Measurements from ENCODE around the gene CDIP1.

CDIP1 gene

GRCh38 chr16:4538350-4539235 is at the start of gene CDIP1:
Gene CDIP1 (minus strand): TSS chr16:4538773. CDS start chr16:4514130, 24,643 bp downstream.
- peak; percentile 82 for DNase-seq (ENCODE audit: extremely low read depth, low read depth)

GRCh38 chr16:4586291-4586690 is 47.7 kb upstream of the CDIP1 start:
- H3K4me3 ChIP-seq (replicated peaks; ENCODE audit: low read depth, low read length): no peak overlapping the region
- DNase-seq (ENCODE audit: extremely low read depth, low read depth): no peak
- TF ChIP-seq, protein P1, sequence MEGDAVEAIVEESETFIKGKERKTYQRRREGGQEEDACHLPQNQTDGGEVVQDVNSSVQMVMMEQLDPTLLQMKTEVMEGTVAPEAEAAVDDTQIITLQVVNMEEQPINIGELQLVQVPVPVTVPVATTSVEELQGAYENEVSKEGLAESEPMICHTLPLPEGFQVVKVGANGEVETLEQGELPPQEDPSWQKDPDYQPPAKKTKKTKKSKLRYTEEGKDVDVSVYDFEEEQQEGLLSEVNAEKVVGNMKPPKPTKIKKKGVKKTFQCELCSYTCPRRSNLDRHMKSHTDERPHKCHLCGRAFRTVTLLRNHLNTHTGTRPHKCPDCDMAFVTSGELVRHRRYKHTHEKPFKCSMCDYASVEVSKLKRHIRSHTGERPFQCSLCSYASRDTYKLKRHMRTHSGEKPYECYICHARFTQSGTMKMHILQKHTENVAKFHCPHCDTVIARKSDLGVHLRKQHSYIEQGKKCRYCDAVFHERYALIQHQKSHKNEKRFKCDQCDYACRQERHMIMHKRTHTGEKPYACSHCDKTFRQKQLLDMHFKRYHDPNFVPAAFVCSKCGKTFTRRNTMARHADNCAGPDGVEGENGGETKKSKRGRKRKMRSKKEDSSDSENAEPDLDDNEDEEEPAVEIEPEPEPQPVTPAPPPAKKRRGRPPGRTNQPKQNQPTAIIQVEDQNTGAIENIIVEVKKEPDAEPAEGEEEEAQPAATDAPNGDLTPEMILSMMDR (IDR thresholded peaks at IDR 0.05; ENCODE audit: low read depth, low read length, missing control alignments): no peak

More at GRCh38 chr16:4538350-4539235, at the start of gene CDIP1:
- TF ChIP-seq, protein P1 (IDR thresholded peaks at IDR 0.05; ENCODE audit: low read depth, low read length, missing control alignments): no peak
- H3K4me3 ChIP-seq (replicated peaks; ENCODE audit: low read depth, low read length): peak within 1 kb of the TSS; percentile 50

DNA sequence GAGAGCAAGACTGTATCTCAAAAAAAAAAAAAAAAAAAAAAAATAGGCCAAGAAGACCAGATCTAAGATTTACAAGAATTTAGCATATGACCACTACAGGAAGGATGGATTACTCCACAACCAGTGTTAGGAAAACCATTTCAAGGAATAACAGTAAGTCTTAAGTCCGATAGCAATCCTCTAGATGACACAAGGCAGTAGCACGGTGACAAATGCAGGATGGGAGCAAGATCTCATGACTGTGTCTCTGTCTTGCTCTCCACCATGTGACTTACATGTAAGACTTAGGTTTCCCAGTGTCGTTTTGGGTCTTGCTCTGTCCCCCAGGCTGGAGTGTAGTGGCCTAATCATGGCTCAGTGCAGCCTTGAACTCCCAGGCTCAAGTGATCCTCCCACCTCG is 45.3 kb upstream of the CDIP1 start:
- DNase-seq (ENCODE audit: extremely low read depth, low read depth): no peak
- TF ChIP-seq, protein P1 (IDR thresholded peaks at IDR 0.05; ENCODE audit: low read depth, low read length, missing control alignments): no peak
- H3K4me3 ChIP-seq (replicated peaks; ENCODE audit: low read depth, low read length): no peak overlapping the region

DNA sequence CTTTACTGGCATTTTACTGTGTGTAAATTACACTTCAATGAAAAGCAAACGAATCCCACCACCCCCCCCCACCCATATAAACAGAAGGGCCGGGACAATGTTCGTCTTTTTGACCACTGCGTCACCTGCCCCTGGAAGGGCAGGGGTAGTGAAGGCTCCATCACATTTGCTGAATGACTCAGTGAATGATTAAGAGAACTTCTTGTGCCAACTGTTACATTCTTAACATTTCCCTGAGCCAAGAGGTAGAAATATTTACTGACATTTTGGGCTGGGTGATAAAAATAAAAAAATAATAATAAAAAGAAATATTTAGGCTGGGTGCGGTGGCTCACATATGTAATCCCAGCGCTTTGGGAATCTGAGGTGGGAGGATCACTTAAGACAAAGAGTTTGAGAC is 41.7 kb upstream of the CDIP1 start:
- DNase-seq (ENCODE audit: extremely low read depth, low read depth): no peak
- TF ChIP-seq, protein P1 (IDR thresholded peaks at IDR 0.05; ENCODE audit: low read depth, low read length, missing control alignments): no peak

GRCh38 chr16:4578961-4579530 is 40.5 kb upstream of the CDIP1 start:
- no peak for DNase-seq (ENCODE audit: extremely low read depth, low read depth)

More for the DNA sequence above, 41.7 kb upstream of the CDIP1 start:
- no peak overlapping the region for H3K4me3 ChIP-seq (replicated peaks; ENCODE audit: low read depth, low read length)

GRCh38 chr16:4576008-4576407 is 37.4 kb upstream of the CDIP1 start:
- H3K4me3 ChIP-seq (replicated peaks; ENCODE audit: low read depth, low read length): no peak overlapping the region
- DNase-seq (ENCODE audit: extremely low read depth, low read depth): no peak
- TF ChIP-seq, protein P1 (IDR thresholded peaks at IDR 0.05; ENCODE audit: low read depth, low read length, missing control alignments): no peak

More at GRCh38 chr16:4578961-4579530, 40.5 kb upstream of the CDIP1 start:
- TF ChIP-seq, protein P1 (IDR thresholded peaks at IDR 0.05; ENCODE audit: low read depth, low read length, missing control alignments): no peak
- H3K4me3 ChIP-seq (replicated peaks; ENCODE audit: low read depth, low read length): no peak overlapping the region
